Measurements from ENCODE around the gene SFSWAP. TPM values are rescaled to one million over a fixed set of nuclear protein-coding genes. Genes with fewer than 3 reads are reported as not detected.

SFSWAP gene
- total RNA-seq, 1 experiment from 2014 or later, result 50.4 TPM

GRCh38 chr12:131793243-131794022 is 82.5 kb downstream of the SFSWAP start:
- Histone ChIP-seq H3K4me1 (ENCODE audit: control insufficient read depth in 1 of 2, insufficient read depth in 2 of 2, low read length in 2 of 2) (no peaks in the 10 kb centered on the region; a peak in 1 of 4 replicates), H3K27me3 (ENCODE audit: insufficient read depth, low read length) (no peaks in the 10 kb centered on the region), H2AFZ (ENCODE audit: low read depth, low read length, poor library complexity, severe bottlenecking) (no peak overlapping the region), H3K9me2 (ENCODE audit: insufficient read depth) (no peaks in the 10 kb centered on the region), H3K27ac (ENCODE audit: low read depth, low read length) (no peak overlapping the region), H3K36me3 (ENCODE audit: control insufficient read depth in 1 of 2, insufficient read depth in 2 of 2, low read length in 2 of 2) (peaks cover 3 to 31% of the 10 kb centered on the region in 2 experiments; a peak in 2 of 4 replicates), H4K20me1 (ENCODE audit: insufficient read depth) (no peaks in the 10 kb centered on the region), H3K79me2 (ENCODE audit: insufficient read depth, low read length) (no peaks in the 10 kb centered on the region), H3K4me3 (replicated peaks in 1 of 2; ENCODE audit: low read depth in 1 of 2, low read length in 2 of 2) (no peak overlapping the region), H3K9ac (ENCODE audit: low read length) (no peak overlapping the region), H3K4me2 (ENCODE audit: low read length) (no peak overlapping the region), H3K9me3 (ENCODE audit: control insufficient read depth in 1 of 2, insufficient read depth in 1 of 2, low read depth in 1 of 2, low read length in 2 of 2) (no peaks in the 10 kb centered on the region)
- TF ChIP-seq POLR2A (IDR thresholded peaks at IDR 0.05; ENCODE audit: borderline replicate concordance, extremely low read depth, insufficient read depth, insufficient read length) (no peak), SIN3A (IDR thresholded peaks at IDR 0.05; ENCODE audit: low read depth) (no peak), ZNF274 (IDR thresholded peaks at IDR 0.05; ENCODE audit: low read depth, low read length) (no peak), RAD21 (IDR thresholded peaks at IDR 0.05; ENCODE audit: low read depth) (no peak), CEBPB (IDR thresholded peaks at IDR 0.05; ENCODE audit: low read depth) (no peak), ATF3 (IDR thresholded peaks at IDR 0.05) (no peak), POLR2AphosphoS5 (IDR thresholded peaks at IDR 0.05; ENCODE audit: low read depth, low read length) (no peak), EGR1 (IDR thresholded peaks at IDR 0.05; ENCODE audit: low read depth) (no peak), ZFX (IDR thresholded peaks at IDR 0.05) (no peak), TCF7L2 (IDR thresholded peaks at IDR 0.05; ENCODE audit: borderline replicate concordance, extremely low read depth, insufficient read depth, insufficient read length) (no peak), FOSL1 (IDR thresholded peaks at IDR 0.05; ENCODE audit: low read depth) (no peak), MAX (IDR thresholded peaks at IDR 0.05) (no peak), EZH2phosphoT487 (IDR thresholded peaks at IDR 0.05; ENCODE audit: borderline replicate concordance) (no peak), YY1 (IDR thresholded peaks at IDR 0.05; ENCODE audit: extremely low read depth, insufficient replicate concordance, low read depth, low read length) (no peak), ZBTB33 (IDR thresholded peaks at IDR 0.05; ENCODE audit: extremely low read depth, insufficient replicate concordance, low read length) (no peak), ELF1 (IDR thresholded peaks at IDR 0.05; ENCODE audit: borderline replicate concordance, low read depth) (no peak), REST (IDR thresholded peaks at IDR 0.05; ENCODE audit: low read depth) (no peak), SP1 (IDR thresholded peaks at IDR 0.05; ENCODE audit: low read depth) (no peak)
- ChIA-PET POLR2A (no interaction called here), CTCF (no interaction called here), RAD21 (ENCODE audit: low non-redundant PET in 1 of 2, low total read pairs in 2 of 2, uncharacterized antibody in 2 of 2, unreplicated experiment in 2 of 2) (no interaction called here)
- DNase-seq (ENCODE audit: low read depth, low spot score) (no peak), ATAC-seq (no peak)
- intact Hi-C loops (cut with micrococcal nuclease), result no loop called here
- no TSS peak for BruUV-seq (replicated peaks)
